CD8-positive, alpha-beta memory T cell (primary cell): Measurements from ENCODE around the gene DPM1. TPM values are rescaled to one million over a fixed set of nuclear protein-coding genes. Genes with fewer than 3 reads are reported as not detected.

Experiments
- CTCF ChIA-PET: fragments of 350-600 bp; sonication (Branson Sonifier 250); formaldehyde crosslinking; loops from one replicate; lab custom pipeline; 2021; ENCODE audit warnings: antibody characterized with exemption; lab: Charles Lee
- POLR2A ChIA-PET: fragments of 350-600 bp; sonication (Branson Sonifier 250); formaldehyde crosslinking; loops from one replicate; lab custom pipeline; 2021; ENCODE audit warnings: antibody characterized with exemption; lab: Charles Lee
- DNase-seq, 5 donors: peaks; one replicate each; pipeline versions ENCODE4 v3.0.0 to v3.0.0-alpha.2; 2020 to 2022; ENCODE audit warnings: mixed read lengths in 1 of 5
- H3K27ac ChIP-seq: one replicate; pipeline ENCODE4 v1.7.0; 2013; ENCODE audit warnings: low read depth, mild to moderate bottlenecking, low read length, moderate library complexity
- H3K27me3 ChIP-seq: 2 replicates; pipeline ENCODE4 v1.7.0; 2013; ENCODE audit warnings: low read length, mild to moderate bottlenecking; ENCODE audit not compliant: insufficient read depth, poor library complexity, severe bottlenecking
- H3K36me3 ChIP-seq: 2 replicates; pipeline ENCODE4 v1.7.0; 2013; ENCODE audit warnings: mild to moderate bottlenecking, low read length, moderate library complexity; ENCODE audit not compliant: insufficient read depth
- H3K4me1 ChIP-seq: 2 replicates; pipeline ENCODE4 v1.7.0; 2013; ENCODE audit warnings: mild to moderate bottlenecking, low read length, moderate library complexity; ENCODE audit not compliant: insufficient read depth
- H3K4me3 ChIP-seq: 2 replicates; pipeline ENCODE4 v1.7.0; 2013; ENCODE audit warnings: mild to moderate bottlenecking, low read length
- H3K9me3 ChIP-seq: 2 replicates; pipeline ENCODE4 v1.7.0; 2013; ENCODE audit warnings: mild to moderate bottlenecking, low read length
- H3K27ac Mint-ChIP-seq, 8 donors: one replicate each; pipeline ENCODE4 v1.8.0; 2020 to 2021; ENCODE audit warnings: mixed read lengths in 8 of 8, mild to moderate bottlenecking in 6 of 8, inconsistent platforms in 3 of 8, moderate library complexity in 3 of 8
- H3K27me3 Mint-ChIP-seq, 2 donors: one replicate each; pipeline ENCODE4 v1.8.0; 2020 to 2021; ENCODE audit warnings: mixed read lengths in 2 of 2, mild to moderate bottlenecking in 1 of 2, moderate library complexity in 1 of 2
- H3K36me3 Mint-ChIP-seq, 3 donors: one replicate each; pipeline ENCODE4 v1.8.0; 2020 to 2021; ENCODE audit warnings: mixed read lengths in 3 of 3, inconsistent platforms in 1 of 3, mild to moderate bottlenecking in 1 of 3
- H3K4me1 Mint-ChIP-seq, 3 donors: one replicate each; pipeline ENCODE4 v1.8.0; 2020 to 2021; ENCODE audit warnings: mixed read lengths in 3 of 3, inconsistent platforms in 1 of 3, mild to moderate bottlenecking in 1 of 3
- H3K4me3 Mint-ChIP-seq, 7 donors: one replicate each; pipeline ENCODE4 v1.8.0; 2020 to 2021; ENCODE audit warnings: mixed read lengths in 7 of 7, mild to moderate bottlenecking in 6 of 7, moderate library complexity in 4 of 7, inconsistent platforms in 2 of 7
- H3K9me3 Mint-ChIP-seq, 5 donors: one replicate each; pipeline ENCODE4 v1.8.0; 2020 to 2022; ENCODE audit warnings: mixed read lengths in 5 of 5, mild to moderate bottlenecking in 3 of 5, moderate library complexity in 2 of 5, inconsistent platforms in 1 of 5
- polyA plus RNA-seq: library from polyadenylated mRNA; unstranded; fragments of 300-500 nt; fragmentation: Illumina TruSeq; gene quantifications from one replicate; pipeline ENCODE4 v1.2.3, GENCODE V29; 2021
- total RNA-seq, 2 experiments: library from RNA; stranded (reverse); gene quantifications; one replicate each; pipeline ENCODE4 v1.2.3, GENCODE V29; 2021

The DPM1 gene
- total and polyA plus RNA-seq, 3 experiments from 2014 or later = 65.6 to 77.9 (median 75.1) TPM

DNA sequence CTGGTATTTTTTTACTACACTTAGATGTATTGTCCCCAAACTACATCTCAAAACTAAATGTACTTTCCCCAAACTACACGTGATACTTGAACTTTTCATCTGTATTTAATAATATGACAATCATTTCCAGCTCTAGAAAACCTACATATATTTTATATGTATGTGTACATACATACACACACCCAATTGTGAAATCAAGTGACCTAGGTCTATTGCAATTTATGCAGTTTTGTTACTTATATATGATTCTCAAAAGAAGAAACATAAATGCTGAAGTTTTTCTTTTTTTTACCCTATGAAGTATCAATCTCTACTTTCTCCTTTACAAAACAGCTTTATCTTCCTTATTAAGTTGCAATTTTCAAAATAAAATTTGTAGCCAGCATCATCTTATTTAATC lies 31.8 kb downstream of the DPM1 start:
- peaks cover 0 to 69% (median 6%) of the 10 kb centered on the region in 3 donors for H3K36me3 Mint-ChIP-seq
- peak overlapping the region in 2 of 7 donors; percentile 11 to 34 for H3K4me3 Mint-ChIP-seq
- H3K27ac Mint-ChIP-seq = peak overlapping the region in 5 of 8 donors; percentile 5 to 77 (median 39)
- ChIA-PET CTCF (interaction anchor here (3.9 to 15.9 kb wide), 2 partner anchors 11 to 132 kb away, joined by 32 to 278 read pairs; partner anchors contain the start of gene BCAS4), POLR2A (interaction anchor here (1.7 kb wide), 1 partner anchor 31 kb away, joined by 9 read pairs; the partner anchor contains the start of gene DPM1)
- no peaks in the 10 kb centered on the region for H3K27me3 ChIP-seq
- peaks cover 71% of the 10 kb centered on the region for H3K4me1 ChIP-seq
- H3K9me3 Mint-ChIP-seq = no peaks in the 10 kb centered on the region
- no peak overlapping the region for H3K27ac ChIP-seq
- H3K4me1 Mint-ChIP-seq = peaks cover 69 to 81% (median 78%) of the 10 kb centered on the region in 3 donors
- peaks cover 9% of the 10 kb centered on the region for H3K36me3 ChIP-seq
- no peak overlapping the region for H3K4me3 ChIP-seq
- no peak for DNase-seq
- H3K9me3 ChIP-seq = no peaks in the 10 kb centered on the region
- H3K27me3 Mint-ChIP-seq = no peaks in the 10 kb centered on the region

DNA sequence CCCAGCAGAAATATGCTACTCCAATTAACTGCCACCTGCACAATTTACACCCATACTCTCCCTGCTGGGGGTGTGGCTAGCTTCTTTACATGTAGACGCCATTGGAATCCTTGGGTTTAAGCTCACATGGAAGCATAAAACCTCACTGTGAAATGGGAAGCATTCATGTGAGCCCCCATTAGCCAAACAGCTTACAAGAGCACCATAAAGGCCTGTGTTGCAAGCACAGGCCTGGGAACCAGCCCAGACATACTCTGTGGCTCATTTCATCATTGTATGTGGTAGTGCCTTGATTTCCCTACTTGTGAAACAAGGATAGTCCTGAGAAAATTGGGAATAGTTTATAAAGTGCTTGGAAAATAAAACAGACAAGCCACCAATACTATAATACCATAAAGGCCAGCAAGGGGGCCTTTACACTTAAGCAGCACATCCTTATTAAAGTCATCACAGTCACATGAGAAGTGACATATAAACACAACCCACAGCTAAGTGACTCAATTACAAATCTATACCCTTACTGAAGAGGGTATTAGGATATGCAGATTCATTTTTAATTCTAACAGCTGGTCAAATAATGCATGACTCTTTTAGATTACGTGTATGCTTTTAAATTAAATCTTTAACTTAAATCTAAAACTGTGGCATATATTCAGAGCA lies 33.9 kb downstream of the DPM1 start:
- Histone ChIP-seq H3K27me3 (no peaks in the 10 kb centered on the region), H3K9me3 (no peaks in the 10 kb centered on the region), H3K4me1 (peaks cover 67% of the 10 kb centered on the region), H3K27ac (no peak overlapping the region), H3K4me3 (no peak overlapping the region), H3K36me3 (peaks cover 9% of the 10 kb centered on the region)
- no peak for DNase-seq
- ChIA-PET POLR2A (no interaction called here), CTCF (interaction anchor here (1.1 to 15.9 kb wide), 2 partner anchors 9 to 130 kb away, joined by 3 to 278 read pairs; partner anchors contain the start of gene BCAS4)
- peak overlapping the region in 6 of 8 donors; percentile 4 to 77 (median 50) for H3K27ac Mint-ChIP-seq
- H3K36me3 Mint-ChIP-seq = peaks cover 0 to 66% (median 8%) of the 10 kb centered on the region in 3 donors
- H3K27me3 Mint-ChIP-seq = no peaks in the 10 kb centered on the region
- H3K4me3 Mint-ChIP-seq = no peak overlapping the region
- H3K4me1 Mint-ChIP-seq = peaks cover 80 to 93% (median 89%) of the 10 kb centered on the region in 3 donors
- no peaks in the 10 kb centered on the region for H3K9me3 Mint-ChIP-seq

DNA sequence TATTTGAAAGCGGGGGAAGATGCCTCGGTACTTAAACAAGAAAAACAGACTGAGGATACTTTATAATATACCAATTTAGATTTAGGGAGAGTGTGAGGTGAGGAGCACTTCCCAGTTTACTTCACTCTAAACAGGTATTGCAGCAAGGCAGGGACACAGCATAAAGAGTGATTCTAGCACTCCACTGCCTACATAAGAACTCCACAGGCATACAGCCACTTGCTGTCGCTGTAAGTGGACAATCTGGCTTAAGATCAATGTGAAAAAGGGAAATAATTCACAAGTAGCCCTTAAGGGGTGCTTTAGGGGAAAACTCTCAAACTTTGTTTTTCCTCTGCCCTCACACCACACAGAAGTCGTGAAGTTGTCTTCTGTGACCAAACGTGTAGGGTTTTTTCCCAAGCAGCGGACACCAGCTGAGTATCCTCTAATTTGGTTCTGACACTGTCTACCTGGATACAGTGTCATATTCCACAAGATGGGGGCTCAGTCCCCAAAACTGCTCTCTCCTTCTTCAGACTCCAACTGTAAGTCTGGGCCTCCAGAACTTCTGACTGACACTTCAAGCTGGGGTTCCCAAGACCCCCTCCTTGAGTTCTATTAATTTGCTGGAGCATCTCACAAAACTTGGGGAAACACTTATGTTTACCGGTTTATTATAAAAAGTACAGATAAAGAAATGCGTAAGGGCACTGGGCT lies 36.4 kb downstream of the DPM1 start:
- POLR2A ChIA-PET = interaction anchor here (0.7 to 1.6 kb wide), 2 partner anchors 9 to 41 kb away, joined by 4 to 7 read pairs; partner anchors contain the start of gene ADNP

DNA sequence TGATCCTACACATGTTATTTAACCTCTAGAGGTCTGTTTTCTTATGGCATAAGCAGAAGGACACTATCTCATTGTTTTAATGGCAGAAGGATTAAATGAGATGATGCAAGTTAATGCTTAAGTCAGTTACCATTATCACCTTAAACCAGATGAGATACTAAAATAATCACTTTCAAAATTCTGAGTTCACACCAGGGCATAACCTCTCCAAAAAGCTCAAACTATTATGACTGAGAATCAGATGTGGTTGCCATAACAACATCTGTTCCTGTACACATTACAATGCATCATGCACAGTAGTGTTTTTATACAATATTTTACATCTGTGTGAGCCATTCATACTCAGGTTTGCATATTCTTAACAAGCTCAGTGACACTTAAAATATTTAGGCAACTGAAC lies 37.3 kb downstream of the DPM1 start:
- H3K27ac Mint-ChIP-seq = peak overlapping the region in 7 of 8 donors; percentile 17 to 83 (median 38)
- CTCF ChIA-PET = interaction anchor here (1.2 to 15.9 kb wide), 3 partner anchors 8 to 126 kb away, joined by 5 to 278 read pairs (median 7); partner anchors contain the start of genes ADNP and BCAS4
- H3K27ac ChIP-seq = no peak overlapping the region

More for the DNA sequence above, 36.4 kb downstream of the DPM1 start:
- CTCF ChIA-PET = interaction anchor here (1.1 to 15.9 kb wide), 4 partner anchors 9 to 127 kb away, joined by 3 to 278 read pairs (median 6); partner anchors contain the start of genes ADNP and BCAS4
- no peaks in the 10 kb centered on the region for H3K27me3 Mint-ChIP-seq
- Histone ChIP-seq H3K27me3 (no peaks in the 10 kb centered on the region), H3K27ac (no peak overlapping the region), H3K4me1 (peaks cover 62% of the 10 kb centered on the region), H3K36me3 (peaks cover 4% of the 10 kb centered on the region), H3K9me3 (no peaks in the 10 kb centered on the region), H3K4me3 (no peak overlapping the region)
- peaks cover 79 to 93% (median 89%) of the 10 kb centered on the region in 3 donors for H3K4me1 Mint-ChIP-seq
- DNase-seq = no peak
- peak overlapping the region in 7 of 8 donors; percentile 32 to 83 (median 76) for H3K27ac Mint-ChIP-seq
- H3K36me3 Mint-ChIP-seq = peaks cover 0 to 54% (median 6%) of the 10 kb centered on the region in 3 donors
- H3K4me3 Mint-ChIP-seq = peak overlapping the region in 2 of 7 donors; percentile 2 to 8
- no peaks in the 10 kb centered on the region for H3K9me3 Mint-ChIP-seq

DNA sequence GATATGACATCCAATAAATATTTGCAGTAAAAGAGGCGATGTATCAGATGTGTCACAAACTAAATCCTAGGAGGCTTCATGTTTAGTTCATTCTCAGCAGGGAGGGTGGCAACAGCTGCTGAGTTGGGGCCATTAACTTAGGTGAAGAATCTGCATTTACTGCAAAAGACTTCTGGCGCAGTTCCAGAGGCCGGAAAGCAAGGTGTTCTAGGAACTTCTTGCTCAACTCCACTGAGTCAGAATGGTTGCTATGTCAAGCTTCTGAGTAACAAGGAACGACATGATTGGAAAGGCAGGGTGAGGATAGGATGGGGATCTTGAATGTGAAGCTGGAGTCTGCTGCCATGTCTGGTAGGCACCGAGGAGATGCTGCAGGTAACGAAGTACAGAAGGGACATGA lies 38.8 kb downstream of the DPM1 start:
- no peak overlapping the region for H3K4me3 ChIP-seq
- DNase-seq = no peak
- peaks cover 0 to 40% (median 6%) of the 10 kb centered on the region in 3 donors for H3K36me3 Mint-ChIP-seq
- no peaks in the 10 kb centered on the region for H3K27me3 Mint-ChIP-seq
- H3K27ac ChIP-seq = no peak overlapping the region
- peaks cover 79 to 93% (median 89%) of the 10 kb centered on the region in 3 donors for H3K4me1 Mint-ChIP-seq
- peak overlapping the region in 3 of 7 donors; percentile 8 to 45 (median 29) for H3K4me3 Mint-ChIP-seq
- no peaks in the 10 kb centered on the region for H3K27me3 ChIP-seq
- peak overlapping the region in 5 of 8 donors; percentile 5 to 90 (median 80) for H3K27ac Mint-ChIP-seq
- H3K4me1 ChIP-seq = peaks cover 66% of the 10 kb centered on the region
- no peaks in the 10 kb centered on the region for H3K9me3 Mint-ChIP-seq
- no peaks in the 10 kb centered on the region for H3K9me3 ChIP-seq
- POLR2A ChIA-PET = interaction anchor here (1.2 kb wide), 1 partner anchor 9 kb away, joined by 9 read pairs; no protein-coding TSS in a partner anchor
- peaks cover 4% of the 10 kb centered on the region for H3K36me3 ChIP-seq
- CTCF ChIA-PET = interaction anchor here (1.5 to 1.6 kb wide), 2 partner anchors 10 to 125 kb away, joined by 5 to 10 read pairs; partner anchors contain the start of gene BCAS4

More for the DNA sequence above, 37.3 kb downstream of the DPM1 start:
- H3K36me3 Mint-ChIP-seq = peaks cover 0 to 50% (median 6%) of the 10 kb centered on the region in 3 donors
- no peak overlapping the region for H3K4me3 Mint-ChIP-seq
- no peaks in the 10 kb centered on the region for H3K27me3 Mint-ChIP-seq
- H3K9me3 Mint-ChIP-seq = no peaks in the 10 kb centered on the region
- H3K4me1 Mint-ChIP-seq = peaks cover 82 to 93% (median 89%) of the 10 kb centered on the region in 3 donors
- Histone ChIP-seq H3K4me1 (peaks cover 69% of the 10 kb centered on the region), H3K9me3 (no peaks in the 10 kb centered on the region), H3K27me3 (no peaks in the 10 kb centered on the region), H3K36me3 (peaks cover 4% of the 10 kb centered on the region), H3K4me3 (no peak overlapping the region)
- DNase-seq = peak in 2 of 5 donors; percentile 4 to 26
- POLR2A ChIA-PET = interaction anchor here (1.6 kb wide), 1 partner anchor 10 kb away, joined by 7 read pairs; the partner anchor contains the start of gene ADNP

DNA sequence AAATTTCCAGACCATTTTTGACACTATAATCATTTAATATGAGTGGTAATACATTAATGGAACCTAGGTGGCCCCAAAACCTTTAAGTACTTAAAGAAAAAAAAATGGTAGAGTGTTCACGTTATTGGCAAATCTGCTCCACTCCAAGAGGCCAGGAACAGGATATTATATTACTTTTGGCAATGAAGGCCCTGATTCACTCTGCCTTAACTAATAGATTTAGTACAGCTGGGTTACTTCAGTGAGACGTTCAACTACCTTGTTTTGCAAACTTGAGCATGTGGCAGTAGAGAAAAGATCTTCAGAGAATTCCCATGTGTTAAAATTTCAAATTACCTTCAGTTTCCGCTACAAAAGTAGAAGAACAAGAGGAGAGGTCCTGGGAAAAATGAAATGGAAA lies 39.9 kb downstream of the DPM1 start:
- peak overlapping the region in 3 of 8 donors; percentile 62 to 95 (median 66) for H3K27ac Mint-ChIP-seq
- CTCF ChIA-PET = interaction anchor here (1.5 to 1.6 kb wide), 2 partner anchors 11 to 124 kb away, joined by 5 to 10 read pairs; partner anchors contain the start of gene BCAS4
- H3K27me3 Mint-ChIP-seq = no peaks in the 10 kb centered on the region
- H3K4me1 Mint-ChIP-seq = peaks cover 80 to 93% (median 90%) of the 10 kb centered on the region in 3 donors
- POLR2A ChIA-PET = no interaction called here
- peak overlapping the region in 1 of 7 donors; percentile 11 for H3K4me3 Mint-ChIP-seq
- Histone ChIP-seq H3K4me3 (no peak overlapping the region), H3K27me3 (no peaks in the 10 kb centered on the region), H3K27ac (no peak overlapping the region), H3K36me3 (peaks cover 4% of the 10 kb centered on the region), H3K9me3 (no peaks in the 10 kb centered on the region), H3K4me1 (peaks cover 70% of the 10 kb centered on the region)
- H3K9me3 Mint-ChIP-seq = no peaks in the 10 kb centered on the region
- no peak for DNase-seq
- peaks cover 0 to 42% (median 6%) of the 10 kb centered on the region in 3 donors for H3K36me3 Mint-ChIP-seq

DNA sequence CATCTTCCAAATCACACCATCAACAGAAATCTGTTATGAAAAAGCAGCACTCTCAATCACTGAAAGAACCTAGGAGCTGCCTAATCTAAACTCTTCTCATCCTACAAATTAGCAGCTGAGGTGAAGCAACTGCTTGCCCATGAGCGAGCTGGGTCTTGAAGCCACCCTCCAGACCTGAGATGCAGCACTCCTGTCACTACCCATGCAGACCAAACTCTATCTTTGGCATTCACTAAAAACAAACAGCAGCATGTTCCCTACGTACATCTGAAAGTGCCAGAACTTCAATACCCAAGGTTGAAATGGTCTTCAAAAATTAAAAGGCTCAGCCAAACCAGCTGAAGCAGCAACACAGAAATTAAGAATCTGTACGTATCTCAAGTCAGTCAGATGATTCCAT lies 41.4 kb downstream of the DPM1 start:
- Mint-ChIP-seq H3K27ac (peak overlapping the region in 7 of 8 donors; percentile 9 to 86 (median 70)), H3K9me3 (no peaks in the 10 kb centered on the region), H3K36me3 (peaks cover 0 to 39% (median 7%) of the 10 kb centered on the region in 3 donors), H3K4me1 (peaks cover 81 to 94% (median 92%) of the 10 kb centered on the region in 3 donors), H3K4me3 (peak overlapping the region in 5 of 7 donors; percentile 31 to 62 (median 39)), H3K27me3 (no peaks in the 10 kb centered on the region)
- DNase-seq = no peak
- ChIA-PET POLR2A (interaction anchor here (0.6 kb wide), 1 partner anchor 13 kb away, joined by 3 read pairs; no protein-coding TSS in a partner anchor), CTCF (interaction anchor here (1.1 to 5.2 kb wide), 4 partner anchors 12 to 126 kb away, joined by 3 to 32 read pairs (median 10); partner anchors contain the start of genes ADNP and BCAS4)
- H3K36me3 ChIP-seq = no peaks in the 10 kb centered on the region
- H3K27me3 ChIP-seq = no peaks in the 10 kb centered on the region
- peaks cover 67% of the 10 kb centered on the region for H3K4me1 ChIP-seq
- no peak overlapping the region for H3K4me3 ChIP-seq
- no peaks in the 10 kb centered on the region for H3K9me3 ChIP-seq
- no peak overlapping the region for H3K27ac ChIP-seq
